Measurements from ENCODE around the gene TBX6. TPM values are rescaled to one million over a fixed set of nuclear protein-coding genes. Genes with fewer than 3 reads are reported as not detected.
A peak's percentile ranks its signal among the peaks of the same experiment; 100 is the strongest.

The TBX6 gene
- total RNA-seq, 1 donor from 2014 or later = 0.20 TPM

DNA sequence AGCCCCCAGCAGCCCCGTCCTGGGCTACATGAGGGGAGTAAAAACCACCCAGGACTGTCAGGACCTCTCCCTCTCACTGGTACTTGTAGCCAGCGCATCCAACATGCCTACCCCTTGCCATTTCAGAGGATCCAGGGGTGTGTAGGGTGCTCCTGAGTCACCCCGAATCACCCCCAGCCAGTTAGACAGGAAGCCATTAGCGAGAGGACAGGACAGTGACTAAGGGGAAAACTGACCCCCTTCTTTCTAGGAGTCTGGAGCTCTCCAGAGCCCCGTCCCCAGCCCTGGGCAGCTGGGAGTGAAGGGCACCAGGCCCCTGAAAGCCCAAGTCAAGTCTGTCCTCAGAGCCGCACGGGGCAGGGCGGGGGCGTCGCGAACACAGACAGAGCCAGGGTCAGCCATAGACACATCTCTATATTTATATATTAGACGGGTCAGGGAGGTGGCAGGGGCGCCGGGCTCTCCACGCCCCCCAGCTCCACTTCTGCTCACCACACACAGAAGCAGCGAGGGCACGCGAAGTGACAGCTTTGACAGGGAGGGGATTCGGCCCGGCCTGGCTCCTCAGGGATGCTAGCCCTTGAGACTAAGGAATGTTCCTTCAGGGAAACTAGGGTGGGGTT lies 22.1 kb upstream of the TBX6 start:
- no peak for DNase-seq

DNA sequence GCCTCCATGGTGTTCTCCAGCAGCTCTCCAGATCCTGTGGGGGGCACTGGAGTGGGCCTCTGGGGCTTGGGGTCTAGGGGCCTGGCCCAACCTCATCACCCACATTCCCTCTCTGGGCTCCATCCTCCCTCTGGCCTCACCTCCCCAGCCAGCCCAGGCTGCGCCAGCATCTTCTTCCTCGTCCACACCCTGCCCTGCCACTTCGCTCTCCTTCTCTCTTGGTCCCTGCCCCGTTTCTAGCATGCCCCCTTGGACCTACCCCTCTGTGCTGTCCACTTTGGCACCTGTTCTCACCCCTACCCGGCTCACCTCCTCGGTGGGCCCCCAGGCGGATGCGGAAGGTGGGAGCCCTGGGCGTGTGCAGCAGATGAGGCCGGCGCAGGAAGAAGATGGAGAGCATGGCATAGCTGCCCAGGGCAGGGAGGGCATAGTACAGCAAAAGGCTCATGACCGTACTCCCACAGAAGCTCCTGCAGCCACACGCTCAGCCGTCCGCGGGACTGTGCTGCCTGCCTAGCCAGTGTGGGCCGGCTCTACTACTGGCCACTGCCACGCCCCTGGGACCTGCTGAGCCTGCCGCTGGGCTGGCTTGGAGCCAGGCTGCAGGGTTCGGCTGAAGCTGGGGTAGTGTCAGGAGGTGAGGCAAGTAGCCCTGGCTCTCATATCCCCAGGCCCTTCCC lies 21.4 kb upstream of the TBX6 start, which contains the start of gene GDPD3:
GDPD3 (minus strand) TSS at position 507 of the 680 bp plus-strand sequence; CDS start at position 448, 59 bp downstream.
- no peak for DNase-seq

DNA sequence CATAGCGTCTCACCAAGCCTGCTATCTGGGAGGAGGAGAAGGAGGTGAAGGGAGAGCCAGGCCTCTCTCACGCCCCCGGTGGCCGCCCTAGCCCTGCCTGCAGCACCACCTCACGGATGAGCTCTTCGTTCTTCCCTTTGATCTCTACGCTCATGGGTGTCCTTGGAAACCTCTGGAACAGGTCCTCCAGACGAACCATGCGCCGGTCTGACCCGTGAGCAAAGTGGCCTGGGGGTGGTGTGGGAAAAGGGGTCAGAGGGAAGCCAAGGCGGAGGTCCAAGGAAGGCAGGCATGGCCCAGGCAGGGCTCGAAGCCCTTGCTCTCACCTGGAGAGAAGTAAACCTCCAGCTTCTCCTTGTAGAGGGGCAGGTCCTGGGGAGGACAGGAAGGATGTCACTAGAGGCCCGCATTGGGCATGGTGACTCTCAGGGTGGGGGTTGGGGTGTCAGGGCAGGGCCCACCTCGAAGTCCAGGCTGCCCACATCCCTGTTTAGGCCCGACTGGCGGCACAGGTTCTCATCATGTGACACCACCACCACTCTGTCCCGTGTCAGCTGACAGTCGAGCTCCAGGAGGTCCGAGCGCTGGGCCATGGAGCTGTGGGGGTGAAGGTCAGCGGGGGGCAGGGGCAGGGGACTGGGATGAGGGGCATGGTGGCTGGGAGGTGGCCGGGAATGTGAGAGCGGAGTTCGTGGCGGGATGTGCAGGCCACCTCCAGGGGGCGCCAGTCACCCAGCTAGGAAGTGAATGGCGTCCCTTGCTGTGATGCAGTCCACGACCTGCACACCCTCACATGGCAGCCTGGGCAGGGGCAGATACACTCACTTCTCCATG lies 20.7 kb upstream of the TBX6 start:
- no peak for DNase-seq

DNA sequence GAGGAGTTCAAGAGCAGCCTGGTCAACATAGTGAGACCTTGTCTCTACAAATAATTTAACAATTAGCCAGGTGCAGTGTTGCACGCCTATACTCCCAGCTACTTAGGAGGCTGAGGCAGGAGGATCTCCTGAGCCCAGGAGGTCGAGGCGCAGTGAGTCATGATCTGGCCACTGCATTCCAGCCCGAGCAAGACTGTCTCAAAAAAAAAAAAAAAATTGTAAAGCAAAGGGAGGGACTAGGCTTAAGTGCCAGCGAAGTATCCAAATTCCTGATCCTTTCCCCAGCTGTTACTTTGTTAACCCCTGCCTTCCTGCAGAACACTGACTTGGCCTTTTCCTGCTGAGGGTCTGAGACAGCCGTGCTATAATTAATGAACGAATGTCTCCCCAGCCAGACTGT lies 18.9 kb upstream of the TBX6 start:
- DNase-seq = no peak

DNA sequence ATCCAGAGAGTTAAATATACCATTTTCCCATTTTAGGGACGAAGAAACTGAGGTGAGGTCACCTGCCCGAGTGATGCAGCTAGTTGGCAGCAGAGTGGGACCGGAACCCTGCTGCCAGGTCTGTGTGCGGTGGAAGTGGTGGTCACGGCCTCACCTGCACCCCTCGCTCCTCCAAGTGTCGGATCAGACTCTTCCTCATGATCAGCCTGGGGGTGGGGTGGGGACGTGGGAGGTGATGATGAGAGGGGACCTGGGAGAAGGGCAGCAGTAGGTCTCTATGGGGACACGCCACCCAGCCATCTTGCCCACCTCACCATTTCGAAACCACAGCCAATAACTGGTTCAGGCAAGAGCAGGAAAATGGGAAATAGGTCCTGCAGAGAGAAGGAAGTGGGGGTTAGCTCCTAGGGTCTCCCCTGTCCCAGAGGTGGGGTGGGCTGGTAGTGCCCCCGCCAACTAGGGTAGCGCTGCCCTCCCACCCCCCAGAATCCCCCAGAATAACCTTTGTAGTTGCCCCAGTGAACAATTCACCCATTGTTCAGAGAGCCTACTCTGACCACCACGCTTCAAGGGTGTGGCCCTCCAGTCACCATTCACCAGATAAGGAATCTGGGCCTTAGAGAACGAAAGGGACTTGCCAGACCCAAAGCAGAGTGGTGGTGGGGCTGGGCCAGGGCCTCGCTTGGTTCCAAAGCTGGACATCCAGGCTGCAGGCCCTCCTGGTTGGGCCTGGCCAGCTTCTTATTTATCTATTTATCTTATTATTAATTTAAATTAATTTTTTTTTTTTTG lies 16.5 kb upstream of the TBX6 start:
- no peak for DNase-seq

DNA sequence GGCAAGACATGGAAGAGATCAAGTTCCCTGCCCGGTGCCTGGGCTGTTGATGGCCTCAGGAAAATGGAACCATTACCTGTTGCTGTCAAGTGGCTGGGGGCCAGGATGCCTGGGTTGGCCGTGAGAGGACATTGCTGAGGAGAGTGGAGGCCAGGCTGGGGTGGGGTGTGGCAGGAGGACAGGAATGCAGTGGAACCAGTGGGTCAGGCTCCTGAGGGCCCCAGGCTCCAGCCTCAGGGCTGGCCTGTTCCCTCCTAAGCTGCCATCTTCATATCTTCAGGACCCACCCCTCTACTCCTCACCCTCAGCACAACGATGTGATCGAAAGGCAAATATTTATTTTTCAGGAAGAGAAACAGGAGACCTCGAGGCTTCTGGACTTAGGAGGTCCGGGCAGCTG lies 12.8 kb upstream of the TBX6 start:
- no peak for DNase-seq

DNA sequence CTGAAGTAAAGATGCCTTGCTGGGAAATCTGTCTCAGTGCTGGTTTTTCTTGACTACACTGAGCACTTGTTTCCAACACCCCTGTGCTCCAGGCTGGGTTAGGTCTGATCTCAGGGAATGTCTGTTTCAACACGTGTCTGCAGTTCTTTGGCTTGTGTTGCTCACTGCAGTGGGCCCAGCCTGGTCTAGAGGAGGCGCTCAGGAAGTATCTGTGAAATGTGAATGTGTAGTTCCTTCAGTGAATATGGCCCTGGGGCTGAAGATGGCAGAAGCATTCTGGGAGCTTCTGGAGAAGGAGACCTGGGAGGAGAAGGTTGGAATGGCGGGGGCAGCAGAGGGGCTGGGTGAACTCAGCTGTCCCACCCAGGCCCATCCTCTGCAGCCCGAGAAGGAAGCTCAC lies 12.4 kb upstream of the TBX6 start:
- DNase-seq = no peak

DNA sequence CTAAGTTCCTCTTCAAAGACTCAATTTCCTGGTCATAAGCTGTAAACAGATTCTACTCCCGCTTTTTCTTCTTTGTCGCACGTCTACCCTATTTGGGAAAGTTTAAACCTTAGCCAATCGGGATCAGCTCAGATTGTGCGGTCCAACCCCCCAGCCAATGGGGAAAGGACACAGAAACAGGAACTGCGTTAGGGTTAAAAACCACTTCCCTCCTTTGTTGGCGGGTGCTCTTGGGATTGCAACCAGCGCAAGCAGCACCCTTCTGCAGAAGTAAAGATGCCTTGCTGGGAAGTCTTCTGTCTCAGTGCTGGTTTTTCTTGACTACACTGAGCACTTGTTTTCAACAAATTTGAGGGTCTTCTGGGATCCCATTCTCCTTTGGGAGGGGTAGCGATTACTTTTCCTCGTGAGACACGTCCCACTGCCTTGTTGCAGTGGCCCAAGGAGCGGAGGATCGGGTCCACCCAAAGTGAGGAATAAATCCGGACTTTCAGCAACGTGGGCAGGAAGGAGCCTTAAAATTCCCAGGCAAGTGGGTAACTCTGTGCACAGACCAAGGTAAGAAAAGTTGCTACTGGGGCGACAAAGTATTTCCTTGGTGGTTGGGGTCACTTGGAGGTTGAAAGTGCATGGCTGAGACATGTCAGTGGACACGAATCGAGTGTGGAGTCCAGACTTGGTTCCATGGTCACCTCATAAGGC lies 5.3 kb upstream of the TBX6 start:
- DNase-seq = no peak

DNA sequence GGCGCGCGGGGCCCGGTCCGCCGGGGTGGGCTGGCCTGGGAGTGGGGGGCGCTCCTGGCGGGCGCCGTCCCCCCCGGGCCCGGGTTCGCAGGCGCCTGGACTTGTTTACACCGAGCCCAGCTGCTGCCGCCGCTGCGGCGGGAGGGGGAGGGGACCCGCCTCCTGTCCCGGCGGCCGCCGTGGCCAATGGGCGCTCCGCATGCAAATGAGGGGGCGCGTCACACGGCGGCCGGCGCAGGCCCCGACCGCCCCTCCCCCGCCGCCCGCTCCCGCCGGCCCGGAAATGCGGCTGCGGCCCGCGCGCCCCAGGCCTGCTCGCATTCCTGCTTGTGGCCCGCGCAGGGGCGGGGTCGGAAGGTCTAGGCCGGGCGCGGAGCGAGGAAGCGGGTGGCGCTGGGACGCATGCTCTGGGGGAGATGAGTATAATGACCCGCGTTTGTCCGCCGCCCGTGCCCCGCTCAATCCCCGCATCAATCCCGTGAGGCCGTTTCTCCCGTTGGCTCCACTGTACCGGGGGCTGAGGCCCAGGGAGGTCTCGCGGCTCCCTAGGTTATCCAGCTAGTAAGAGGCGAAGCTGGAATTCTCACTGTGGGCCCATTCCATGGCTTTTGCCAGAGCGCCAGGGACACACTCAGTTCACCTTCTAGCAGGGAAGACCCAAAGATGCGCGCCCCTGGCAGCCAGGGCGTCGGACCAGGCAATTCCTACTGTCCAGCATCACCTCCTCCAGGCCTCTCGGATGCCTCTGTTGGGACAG lies 4.6 kb upstream of the TBX6 start, which contains the start of gene YPEL3:
YPEL3 (minus strand) TSS at position 109 of the 757 bp plus-strand sequence. CDS start 731 bp downstream, outside the sequence.
- peak; percentile 68 for DNase-seq

DNA sequence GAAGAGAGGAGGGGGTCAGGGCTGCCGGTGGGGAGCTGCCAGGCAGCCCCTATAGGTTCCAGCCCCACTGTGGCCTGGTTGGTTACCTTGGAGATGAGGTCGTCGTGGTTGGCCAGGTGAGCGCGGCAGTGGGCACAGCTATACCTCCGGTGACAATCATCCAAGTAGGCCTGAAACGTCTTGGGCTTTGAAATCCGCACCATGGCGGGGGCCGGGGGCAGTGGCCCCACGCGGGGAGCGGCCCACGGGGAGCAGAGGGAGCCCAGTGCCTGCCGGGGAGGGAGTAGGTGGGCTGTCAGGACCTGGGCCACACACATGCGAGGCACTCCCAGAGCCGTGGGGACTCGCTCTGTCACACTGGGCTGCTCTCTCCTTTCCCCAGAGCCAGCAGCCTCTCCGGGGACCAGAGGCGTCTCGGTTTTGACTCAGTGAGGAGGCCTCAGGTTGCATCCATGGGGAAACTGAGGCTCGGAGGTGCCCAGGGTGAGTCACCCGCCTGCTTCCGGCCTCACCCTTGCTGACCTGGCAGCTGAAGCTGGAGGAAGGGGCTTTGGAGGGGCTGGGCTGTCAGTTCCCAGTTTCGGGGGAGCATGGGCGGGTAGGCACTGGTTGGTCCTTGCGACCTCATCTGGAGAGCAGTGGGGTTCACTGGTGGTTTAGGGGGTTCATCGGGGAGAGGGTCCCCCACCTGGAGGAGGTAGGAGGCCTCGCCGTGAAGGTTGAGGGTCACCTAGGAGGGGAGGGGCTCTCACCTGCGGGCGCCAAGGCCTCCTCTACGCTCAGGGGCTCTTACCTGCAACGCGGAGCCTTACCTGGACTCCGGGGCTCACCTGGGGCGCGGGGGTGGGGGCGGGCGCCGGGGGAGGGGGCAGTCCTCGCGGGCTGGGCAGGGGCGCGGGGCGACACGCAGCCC lies 3.7 kb upstream of the TBX6 start:
- no peak for DNase-seq

DNA sequence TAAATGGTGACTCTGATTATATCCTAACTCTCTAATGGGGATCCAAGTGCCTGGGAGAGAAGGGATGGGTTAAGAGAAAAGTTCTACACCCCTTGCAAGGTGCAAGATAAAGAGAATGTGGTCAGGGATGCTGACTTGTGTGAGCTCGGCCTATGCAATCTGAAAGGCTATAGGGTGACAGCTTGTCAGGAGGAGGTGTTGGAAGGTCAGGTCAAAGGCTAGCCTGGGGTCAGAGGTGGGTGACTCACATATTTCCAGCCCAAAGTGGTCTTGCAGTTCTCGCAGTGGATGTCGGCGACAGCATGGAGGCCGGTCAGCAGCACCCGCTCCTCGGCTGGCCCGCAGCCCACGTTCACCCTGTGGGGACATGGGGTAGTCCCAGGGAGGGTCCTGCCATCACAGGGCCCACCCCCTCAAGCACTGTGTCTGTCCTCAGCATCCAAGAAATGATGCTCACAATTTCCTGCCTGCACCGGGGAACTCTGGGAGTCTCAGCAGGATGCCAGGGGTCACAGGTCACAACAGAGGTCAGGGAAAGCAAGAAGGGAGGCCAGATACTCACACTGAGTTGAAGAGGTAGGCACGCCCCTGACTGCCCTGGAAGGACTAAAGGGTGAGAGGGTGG lies 2.9 kb upstream of the TBX6 start:
- DNase-seq = no peak

DNA sequence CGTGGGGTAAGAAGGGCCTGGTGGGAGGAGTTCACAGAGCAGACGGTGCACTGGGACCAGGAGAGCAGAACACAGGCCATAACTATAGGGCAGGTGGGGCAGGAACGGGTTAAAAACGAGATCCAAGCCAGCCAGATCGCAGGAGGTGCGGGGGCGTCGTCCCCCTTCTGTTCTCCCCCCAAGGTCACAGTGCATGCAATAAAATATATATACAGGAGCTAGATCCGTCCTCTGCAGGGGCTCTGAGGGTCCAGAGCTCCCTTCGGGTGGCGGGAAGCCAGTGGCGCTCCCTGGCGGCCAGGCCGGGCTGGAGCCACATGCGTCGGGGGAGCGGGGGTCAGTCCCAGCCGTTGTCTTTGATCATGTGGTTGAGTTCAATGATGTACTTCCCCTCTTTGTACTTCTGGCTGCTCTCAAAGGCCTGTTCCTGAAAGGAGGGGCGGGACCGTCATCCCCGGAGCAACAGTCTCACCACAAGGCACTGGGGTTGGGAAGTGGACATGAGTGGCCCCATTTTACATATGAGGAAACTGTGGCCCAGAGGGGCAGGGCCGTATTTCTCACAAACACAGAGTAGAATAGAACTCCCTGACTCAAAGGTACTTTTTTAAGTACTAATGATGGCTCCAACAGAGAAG lies 768 bp upstream of the TBX6 start:
- DNase-seq = peak; percentile 63

DNA sequence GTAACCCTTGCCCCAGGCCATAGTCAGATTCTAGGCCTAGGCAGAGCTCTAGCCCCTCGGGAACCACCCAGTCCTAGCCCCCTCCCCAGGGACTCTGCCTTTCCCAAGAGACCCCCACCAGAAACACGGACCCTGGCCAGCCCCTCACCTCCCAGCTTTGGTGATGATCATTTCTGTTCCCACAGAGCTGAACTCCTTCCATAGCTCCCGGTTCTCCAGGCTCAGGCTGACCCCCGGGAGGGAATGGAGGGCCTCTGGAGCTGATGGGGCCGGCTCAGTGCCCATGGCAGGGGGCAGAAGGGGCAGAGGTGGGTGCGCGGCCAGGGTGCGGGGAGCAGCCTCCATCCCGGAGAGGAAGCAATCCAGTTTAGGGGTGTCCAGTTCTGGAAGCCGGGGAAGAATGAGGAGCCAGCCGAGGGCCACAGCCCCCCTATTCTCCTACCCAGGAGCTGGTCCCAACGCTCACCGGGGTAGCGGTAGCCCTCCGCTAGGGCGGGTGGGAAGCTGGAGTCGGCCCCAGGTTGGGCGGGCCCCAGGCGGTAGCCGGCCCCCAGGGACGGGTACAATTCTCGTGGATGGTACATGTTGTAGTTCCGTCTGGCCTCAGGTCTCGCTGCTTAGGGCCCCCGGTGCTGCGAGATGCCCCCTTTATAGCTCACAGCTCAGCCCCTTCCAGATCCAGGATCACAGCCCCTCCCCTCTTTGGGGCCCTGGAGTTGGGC lies 953 bp downstream of the TBX6 start:
- no peak for DNase-seq

DNA sequence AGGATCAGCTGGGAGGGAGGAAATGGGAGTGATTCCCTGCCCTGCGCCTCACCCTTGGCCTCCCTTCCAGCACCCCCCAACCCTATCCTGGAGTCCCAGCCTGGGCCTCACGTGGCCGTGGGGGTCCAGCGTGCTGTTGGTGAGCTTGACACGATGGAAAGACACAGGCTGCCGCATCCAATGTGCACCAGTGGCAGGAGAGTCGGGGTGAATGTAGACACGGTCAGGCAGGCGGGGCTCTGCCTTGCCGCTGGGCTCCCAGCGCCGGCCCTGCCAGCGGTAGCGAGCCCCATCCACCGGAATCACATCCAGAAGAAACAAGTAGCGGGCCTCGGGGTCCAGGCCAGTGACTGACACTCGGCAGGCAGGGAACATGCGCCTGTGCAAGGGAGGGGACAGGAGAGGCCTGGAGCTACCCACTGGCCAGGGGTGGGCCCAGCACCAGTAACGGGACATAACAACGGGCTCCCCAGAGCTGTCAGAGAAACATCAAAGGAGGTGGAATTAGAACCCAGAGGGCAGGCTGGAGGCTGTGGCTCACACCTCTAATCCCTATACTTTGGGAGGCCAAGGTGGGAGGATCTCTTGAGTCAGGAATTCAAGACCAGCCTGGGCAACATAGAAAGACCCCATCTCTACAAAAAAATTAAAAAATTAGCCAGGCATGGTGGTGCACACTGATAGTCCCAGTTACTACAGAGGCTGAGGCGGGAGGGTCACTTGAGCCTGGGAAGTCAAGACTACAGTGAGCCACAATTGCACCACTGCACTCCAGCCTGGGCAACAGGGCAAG lies 2.7 kb downstream of the TBX6 start:
- no peak for DNase-seq

DNA sequence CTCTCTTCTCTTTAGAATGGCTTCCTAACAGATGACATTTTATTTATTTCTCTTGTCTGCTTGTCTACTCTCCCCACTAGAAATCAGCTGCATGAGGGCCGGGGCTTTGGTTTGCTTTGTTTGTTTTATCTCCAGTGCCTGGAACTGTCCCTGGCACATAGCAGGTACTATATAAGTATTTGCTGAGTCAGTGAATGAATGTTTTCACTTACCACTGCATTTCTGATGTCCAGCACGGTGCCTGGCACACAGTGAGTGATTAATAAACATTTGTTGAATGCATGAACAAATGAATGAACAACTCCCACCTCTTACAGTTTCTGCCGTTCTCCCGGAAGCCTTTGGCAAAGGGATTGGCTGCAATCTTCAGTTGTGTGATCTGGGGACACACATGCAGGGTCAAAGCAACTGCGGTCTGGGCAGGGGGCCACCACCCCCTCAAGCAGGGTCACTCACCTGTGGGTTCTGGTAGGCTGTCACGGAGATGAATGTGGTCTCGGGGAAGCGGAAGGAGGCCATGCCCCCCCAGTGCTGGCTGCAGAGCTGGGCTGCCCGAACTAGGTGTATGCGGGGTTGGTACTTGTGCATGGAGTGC lies 3.4 kb downstream of the TBX6 start:
- no peak for DNase-seq

DNA sequence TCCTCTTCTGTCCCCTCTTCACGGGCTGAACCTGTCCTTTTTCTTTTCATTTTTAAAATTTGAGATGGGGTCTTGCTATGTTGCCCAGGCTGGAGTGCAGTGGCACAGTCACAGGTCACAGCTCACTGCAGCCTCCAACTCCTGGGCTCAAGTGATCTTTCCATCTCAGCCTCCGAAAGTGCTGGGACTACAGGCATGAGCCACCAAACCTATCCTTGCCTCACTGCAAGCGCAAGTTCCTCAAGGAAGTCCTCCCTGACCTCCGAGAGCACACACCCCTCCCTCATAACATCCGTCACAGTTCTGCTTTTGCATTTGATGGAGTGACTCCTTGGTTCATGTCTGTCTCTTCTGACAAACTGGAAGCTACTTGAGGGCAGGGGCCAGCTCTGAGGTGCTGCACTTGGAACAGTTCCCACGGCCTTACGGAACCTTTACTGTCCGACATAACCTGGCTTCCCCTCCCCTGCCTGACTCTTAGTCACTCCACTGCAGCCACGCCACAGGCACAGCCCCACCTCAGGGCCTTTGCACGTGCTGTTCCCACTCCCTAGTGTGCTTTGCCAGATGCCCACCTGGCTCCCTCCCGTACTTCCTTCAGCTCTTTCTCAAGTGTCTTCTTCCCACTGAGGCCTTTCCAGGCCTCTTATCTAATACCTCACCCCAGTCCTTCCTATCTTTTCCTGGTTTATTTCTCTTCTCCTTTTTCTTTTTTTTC lies 4.4 kb downstream of the TBX6 start:
- no peak for DNase-seq
